ENCODE results near the gene LYSMD2.
"Not testable (repeated sequence)": the region's sequence is repeated elsewhere in the genome, so short reads cannot be mapped to it uniquely, and the experiment has no call there.

GRCh38 chr15:51787130-51787529 lies 49.7 kb upstream of the LYSMD2 start:
- TF ChIP-seq CTCF (IDR thresholded peaks at IDR 0.05; ENCODE audit: low read length); EZH2 (IDR thresholded peaks at IDR 0.05; ENCODE audit: borderline replicate concordance, low read length): not testable (repeated sequence)
